Endometrial microvascular endothelial cells (primary cell): ENCODE measurements around the gene ATP1A1. TPM values are rescaled to one million over a fixed set of nuclear protein-coding genes. Genes with fewer than 3 reads are reported as not detected.

Experiments
- in situ Hi-C: cut with HindIII; loops from 2 replicates; pipeline ENCODE4 v1.10.0; 2017; ENCODE audit warnings: low sequenced_read_pairs, low pct_unique_long_range_greater_than_20kb; ENCODE audit errors: inconsistent ontology term
- total RNA-seq: library from RNA; depleted of rRNA; stranded (reverse); fragments of >200 nt; gene quantifications from one replicate; pipeline ENCODE4 v1.2.3, GENCODE V29; 2015; ENCODE audit errors: inconsistent ontology term

Gene ATP1A1
- total RNA-seq = 184 TPM

GRCh38 chr1:116372651-116373430, at the start of gene ATP1A1:
TSS of gene ATP1A1 (plus strand) at chr1:116373244. CDS start at chr1:116373512, 268 bp downstream.
- in situ Hi-C loops = no loop called here

DNA sequence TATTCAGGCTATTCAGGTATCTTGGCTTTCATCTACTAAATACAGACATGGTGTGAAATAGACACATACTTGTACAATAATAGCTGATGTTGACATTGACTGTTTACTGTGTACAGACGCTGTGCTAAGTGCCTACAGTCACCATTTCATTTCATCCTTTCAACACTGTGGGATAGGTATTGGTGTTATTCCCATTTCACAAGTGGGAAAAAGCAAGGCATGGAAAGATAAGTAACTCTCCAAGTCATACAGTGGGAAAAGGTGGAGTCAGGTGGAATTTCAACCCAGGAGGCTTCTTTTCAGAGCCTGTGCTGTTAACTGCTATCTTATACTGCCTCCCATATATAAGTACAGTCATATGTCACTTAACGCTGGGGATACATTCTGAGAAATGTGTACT, 49.6 kb upstream of the ATP1A1 start:
- in situ Hi-C loops = no loop called here

DNA sequence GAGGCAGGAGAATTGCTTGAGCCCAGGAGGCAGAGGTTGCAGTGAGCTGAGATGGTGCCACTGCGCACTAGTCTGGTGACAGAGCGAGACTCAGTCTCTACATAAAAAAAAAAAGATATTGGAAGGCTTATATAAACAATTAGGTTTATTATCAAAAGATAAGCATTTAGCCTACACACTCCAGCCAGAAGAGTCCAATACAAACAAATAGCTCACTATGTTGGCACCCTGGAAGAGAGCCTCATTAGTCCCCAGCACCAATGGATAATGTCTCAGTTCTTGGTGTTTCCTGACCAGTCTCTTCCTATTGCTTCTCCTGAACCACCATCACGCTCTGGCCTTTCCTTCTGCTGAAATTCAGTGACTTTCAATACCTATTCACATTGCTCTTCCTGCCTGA, 48.6 kb upstream of the ATP1A1 start:
- in situ Hi-C loops = no loop called here

DNA sequence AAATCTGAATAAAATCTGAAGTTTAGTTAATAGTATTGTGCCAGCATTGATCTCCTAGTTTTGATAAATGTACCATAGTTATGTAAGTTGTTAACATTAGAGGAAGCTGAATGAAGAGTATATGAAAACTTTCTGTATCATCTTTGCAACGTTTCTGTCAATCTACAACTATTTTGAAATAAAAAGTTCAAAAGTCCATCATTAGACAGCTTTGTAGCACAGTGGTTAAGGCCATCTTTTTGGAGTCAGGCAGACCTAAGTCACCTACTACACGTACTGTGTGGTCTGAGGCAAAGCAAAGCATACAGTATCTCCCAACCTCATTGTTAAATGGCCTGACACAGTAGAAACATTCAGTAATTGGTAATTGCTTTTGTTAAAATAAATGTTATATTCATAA, 47.9 kb upstream of the ATP1A1 start:
- in situ Hi-C loops = no loop called here

GRCh38 chr1:116325922-116326321, 47.1 kb upstream of the ATP1A1 start:
- in situ Hi-C loops = no loop called here

DNA sequence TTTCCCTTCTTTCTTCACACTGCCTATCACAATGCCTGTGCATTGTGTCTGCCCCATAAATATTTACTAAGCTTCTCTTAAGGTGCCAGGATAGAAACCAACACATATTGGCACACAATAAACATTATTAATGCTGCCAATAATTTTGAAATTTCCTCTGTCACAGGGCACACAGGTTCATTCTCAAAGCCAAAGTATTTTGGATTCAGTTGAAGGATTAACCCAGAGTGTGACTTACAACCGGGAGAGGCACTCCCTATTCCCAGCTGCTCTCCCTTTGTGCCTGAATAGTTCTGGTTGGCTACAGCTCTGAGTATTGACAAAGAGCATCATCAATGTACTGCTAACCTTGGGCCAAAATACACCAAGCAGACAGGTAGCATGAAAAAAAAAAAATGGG, 46.6 kb upstream of the ATP1A1 start:
- in situ Hi-C loops = no loop called here

DNA sequence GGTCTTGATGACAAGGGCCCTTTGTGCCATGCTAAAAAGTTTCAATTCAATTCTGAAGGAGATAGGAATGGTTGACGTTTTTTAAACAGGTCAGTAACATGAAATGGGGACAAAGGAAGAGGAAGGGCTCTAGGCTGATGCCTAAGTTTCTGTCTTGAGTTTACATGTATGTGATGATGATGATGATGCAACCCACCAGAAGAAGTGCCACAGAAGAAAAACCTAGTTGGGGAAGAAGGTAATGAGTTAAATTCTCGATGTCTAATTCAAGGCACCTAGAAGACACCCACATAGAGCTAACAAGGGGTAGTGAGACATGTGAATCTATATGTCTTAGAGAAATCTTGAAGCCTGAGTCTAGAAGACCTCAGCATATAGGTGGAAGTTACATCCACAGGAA, 44.4 kb upstream of the ATP1A1 start:
- in situ Hi-C loops = no loop called here

- in situ Hi-C loops = no loop called here
These were observed 43.3 kb upstream of the ATP1A1 start for GRCh38 chr1:116329524-116330341.

GRCh38 chr1:116330342-116330652, 42.7 kb upstream of the ATP1A1 start:
- in situ Hi-C loops = no loop called here

GRCh38 chr1:116330846-116331245, 42.2 kb upstream of the ATP1A1 start:
- in situ Hi-C loops = no loop called here

DNA sequence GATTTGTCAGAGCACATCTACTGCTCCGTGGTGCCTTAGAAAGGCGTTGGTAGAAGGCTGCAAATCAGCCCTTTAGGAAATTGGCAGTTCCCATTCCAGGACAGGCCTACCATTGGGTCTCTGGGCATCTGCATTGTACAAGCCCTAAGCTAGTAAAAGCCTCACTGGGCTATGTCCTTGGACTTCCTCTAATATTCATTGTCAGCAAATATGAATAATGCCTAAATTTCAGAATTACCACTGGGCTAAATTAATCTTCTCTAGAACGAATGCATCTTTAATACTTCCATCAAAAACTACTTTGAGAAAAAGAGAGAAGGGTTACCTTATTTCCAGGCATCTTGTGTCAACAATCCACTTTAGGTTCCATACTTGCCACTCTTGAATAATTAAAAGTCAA, 41.5 kb upstream of the ATP1A1 start:
- in situ Hi-C loops = no loop called here

DNA sequence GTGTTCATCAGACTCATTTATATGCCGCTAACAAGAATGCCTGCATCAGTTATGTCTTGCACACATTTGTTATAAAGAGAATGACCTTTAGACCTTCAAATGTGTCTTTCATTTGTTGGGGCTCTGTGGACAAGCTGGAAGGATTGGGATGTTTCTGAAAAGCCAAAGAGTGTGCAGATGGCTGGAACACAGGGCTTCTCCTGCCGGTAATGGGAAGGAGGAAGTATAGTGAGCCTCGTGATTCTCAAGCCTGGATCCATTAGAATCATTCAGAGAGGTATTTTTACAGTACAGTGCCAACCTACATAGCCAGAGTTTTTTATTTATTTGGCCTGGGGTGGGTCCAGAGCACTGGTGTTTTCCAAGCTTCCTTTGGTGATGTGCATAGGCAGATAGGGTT, 40.6 kb upstream of the ATP1A1 start:
- in situ Hi-C loops = no loop called here

GRCh38 chr1:116333171-116334014, 39.7 kb upstream of the ATP1A1 start:
- in situ Hi-C loops = no loop called here

DNA sequence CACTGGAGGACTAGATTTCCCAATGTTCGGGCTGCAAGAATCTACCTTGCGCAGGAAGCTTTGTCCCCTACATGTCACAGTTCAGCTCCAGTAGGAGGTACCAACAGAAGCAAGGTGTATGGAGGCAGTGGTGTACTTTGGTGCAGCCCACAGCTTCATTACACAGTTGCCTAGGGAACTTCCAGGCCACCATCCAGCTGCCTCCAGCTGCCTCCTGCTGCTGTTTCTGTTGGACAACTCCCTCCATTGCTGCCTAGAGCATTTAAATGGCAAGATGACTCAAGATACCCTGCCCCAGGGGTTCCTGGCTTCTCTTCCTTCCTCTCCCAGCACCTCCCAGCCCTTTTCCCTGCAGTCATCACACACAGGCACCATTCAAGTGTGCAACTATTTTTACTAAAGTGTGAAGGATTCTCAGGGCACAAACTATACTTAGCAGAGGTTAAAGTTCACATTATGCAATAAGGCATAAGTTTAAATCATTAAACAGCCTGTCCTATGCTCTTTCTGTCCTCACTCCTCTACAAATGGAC, 39.0 kb upstream of the ATP1A1 start:
- in situ Hi-C loops = no loop called here

GRCh38 chr1:116334868-116335635, 38.0 kb upstream of the ATP1A1 start:
- in situ Hi-C loops = no loop called here

- in situ Hi-C loops = no loop called here
These were observed 37.0 kb upstream of the ATP1A1 start for GRCh38 chr1:116335850-116336624.

DNA sequence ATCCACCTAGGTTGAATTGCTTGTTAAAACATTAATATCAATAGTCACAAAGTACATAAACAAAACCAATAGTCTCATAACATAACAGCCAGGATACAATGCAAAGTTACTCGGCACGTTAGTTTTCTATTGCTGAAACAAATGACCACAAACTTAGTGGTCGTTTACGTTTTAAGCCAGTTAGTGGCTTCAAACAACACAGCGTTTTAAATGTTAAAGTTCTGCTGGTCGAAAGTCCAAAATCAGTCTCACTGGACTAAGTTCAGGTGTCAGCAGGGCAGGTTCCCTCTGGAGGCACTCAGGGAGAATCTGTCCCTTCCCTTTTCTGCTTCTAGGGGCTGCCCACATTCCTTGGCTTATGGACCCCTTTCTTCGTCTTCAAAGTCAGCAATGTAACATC, 35.6 kb upstream of the ATP1A1 start:
- in situ Hi-C loops = no loop called here

- in situ Hi-C loops = no loop called here
These were observed 34.6 kb upstream of the ATP1A1 start for GRCh38 chr1:116338400-116338799.
